ENCODE data around the gene PIM3.

DNA sequence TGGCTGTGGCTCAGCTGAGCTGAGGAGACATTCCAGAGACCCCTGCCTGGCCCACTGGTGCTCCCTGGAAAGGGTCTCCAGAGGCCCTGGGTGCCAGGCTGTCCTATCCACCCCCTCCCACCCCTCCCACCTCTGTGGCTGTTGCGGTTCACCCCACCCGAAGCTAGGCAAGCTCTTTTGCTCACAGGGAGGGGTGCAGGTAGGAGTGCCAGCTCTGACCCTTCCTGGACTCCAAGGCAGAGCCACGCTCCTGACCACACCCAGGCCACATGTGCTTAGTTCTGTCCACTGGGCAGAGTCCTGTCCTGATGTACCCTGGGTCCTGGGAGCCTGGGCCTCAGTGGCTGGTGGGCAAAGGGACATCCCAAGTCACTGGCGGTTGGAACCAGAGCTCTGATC lies 35.5 kb downstream of the PIM3 start:
- TF ChIP-seq, protein P1, sequence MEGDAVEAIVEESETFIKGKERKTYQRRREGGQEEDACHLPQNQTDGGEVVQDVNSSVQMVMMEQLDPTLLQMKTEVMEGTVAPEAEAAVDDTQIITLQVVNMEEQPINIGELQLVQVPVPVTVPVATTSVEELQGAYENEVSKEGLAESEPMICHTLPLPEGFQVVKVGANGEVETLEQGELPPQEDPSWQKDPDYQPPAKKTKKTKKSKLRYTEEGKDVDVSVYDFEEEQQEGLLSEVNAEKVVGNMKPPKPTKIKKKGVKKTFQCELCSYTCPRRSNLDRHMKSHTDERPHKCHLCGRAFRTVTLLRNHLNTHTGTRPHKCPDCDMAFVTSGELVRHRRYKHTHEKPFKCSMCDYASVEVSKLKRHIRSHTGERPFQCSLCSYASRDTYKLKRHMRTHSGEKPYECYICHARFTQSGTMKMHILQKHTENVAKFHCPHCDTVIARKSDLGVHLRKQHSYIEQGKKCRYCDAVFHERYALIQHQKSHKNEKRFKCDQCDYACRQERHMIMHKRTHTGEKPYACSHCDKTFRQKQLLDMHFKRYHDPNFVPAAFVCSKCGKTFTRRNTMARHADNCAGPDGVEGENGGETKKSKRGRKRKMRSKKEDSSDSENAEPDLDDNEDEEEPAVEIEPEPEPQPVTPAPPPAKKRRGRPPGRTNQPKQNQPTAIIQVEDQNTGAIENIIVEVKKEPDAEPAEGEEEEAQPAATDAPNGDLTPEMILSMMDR (IDR thresholded peaks at IDR 0.05): no peak
- no peak for TF ChIP-seq POLR2A (IDR thresholded peaks at IDR 0.05)
